Measurements from ENCODE around the gene MFSD12. TPM values are rescaled to one million over a fixed set of nuclear protein-coding genes. Genes with fewer than 3 reads are reported as not detected.

MFSD12 gene
- total and polyA plus RNA-seq, 7 donors, result 2.4 to 53.5 (median 22.1) TPM

DNA sequence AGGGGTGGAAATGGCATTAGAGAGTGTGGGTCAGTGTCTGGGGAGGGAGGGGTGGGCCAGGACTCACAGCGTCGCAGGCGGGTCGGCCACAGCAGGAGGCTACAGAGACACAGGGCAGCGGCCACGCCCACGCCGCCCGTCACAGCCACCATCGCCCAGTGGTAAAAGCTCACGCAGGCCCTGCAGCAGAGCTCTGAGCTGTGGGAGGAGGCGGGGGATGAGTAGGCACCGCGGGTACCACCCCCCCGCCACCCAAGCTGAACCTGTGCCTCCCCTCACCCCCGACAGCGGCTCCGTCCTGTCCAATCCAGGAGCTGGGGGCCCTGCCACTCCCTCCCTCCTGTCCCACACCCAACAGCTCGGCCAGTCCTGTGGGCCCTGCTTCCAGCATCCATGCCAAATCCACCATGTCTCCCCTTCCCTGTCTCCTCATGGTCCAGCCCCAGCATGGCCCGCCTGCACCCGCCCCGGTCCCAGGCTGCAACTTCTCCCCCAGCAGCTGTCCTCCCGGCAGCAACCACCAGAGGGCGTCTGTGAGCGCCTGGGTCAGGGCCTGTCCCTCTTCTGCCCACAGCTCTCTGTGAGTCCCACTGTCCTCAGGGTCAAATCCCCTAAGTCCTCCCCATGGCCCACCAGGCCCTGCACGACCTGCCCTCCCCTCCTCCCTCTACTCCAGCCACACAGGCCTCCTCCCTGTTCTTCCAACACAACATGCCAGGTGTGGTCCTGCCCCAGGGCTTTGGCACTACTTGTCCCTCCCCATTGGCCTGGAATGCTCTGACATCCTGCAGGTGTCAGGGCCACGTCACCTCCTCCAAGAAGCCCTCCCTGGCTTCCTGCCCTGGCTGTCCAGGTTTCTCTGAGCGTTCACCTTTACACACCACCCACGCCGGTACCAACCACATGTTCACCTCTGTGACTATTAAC, 12.4 kb downstream of the MFSD12 start:
- Histone ChIP-seq H3K36me3 (peaks cover 0 to 16% (median 0%) of the 10 kb centered on the region in 4 donors), H3K27ac (peak overlapping the region in 1 of 4 donors; percentile 17), H3K9me3 (no peaks in the 10 kb centered on the region), H3K27me3 (no peaks in the 10 kb centered on the region), H3K4me1 (no peaks in the 10 kb centered on the region), H3K4me3 (no peak overlapping the region)
- intact Hi-C loops (cut with DNase I), result loop anchor here (1.0 kb wide), 1 partner anchor 73 kb away; no protein-coding TSS in a partner anchor
- TF ChIP-seq POLR2A (IDR thresholded peaks at IDR 0.05) (no peak), POLR2AphosphoS5 (IDR thresholded peaks at IDR 0.05) (no peak), EP300 (IDR thresholded peaks at IDR 0.05) (no peak)
- TF ChIP-seq, protein P1, sequence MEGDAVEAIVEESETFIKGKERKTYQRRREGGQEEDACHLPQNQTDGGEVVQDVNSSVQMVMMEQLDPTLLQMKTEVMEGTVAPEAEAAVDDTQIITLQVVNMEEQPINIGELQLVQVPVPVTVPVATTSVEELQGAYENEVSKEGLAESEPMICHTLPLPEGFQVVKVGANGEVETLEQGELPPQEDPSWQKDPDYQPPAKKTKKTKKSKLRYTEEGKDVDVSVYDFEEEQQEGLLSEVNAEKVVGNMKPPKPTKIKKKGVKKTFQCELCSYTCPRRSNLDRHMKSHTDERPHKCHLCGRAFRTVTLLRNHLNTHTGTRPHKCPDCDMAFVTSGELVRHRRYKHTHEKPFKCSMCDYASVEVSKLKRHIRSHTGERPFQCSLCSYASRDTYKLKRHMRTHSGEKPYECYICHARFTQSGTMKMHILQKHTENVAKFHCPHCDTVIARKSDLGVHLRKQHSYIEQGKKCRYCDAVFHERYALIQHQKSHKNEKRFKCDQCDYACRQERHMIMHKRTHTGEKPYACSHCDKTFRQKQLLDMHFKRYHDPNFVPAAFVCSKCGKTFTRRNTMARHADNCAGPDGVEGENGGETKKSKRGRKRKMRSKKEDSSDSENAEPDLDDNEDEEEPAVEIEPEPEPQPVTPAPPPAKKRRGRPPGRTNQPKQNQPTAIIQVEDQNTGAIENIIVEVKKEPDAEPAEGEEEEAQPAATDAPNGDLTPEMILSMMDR (IDR thresholded peaks at IDR 0.05), result peak; percentile 91 to 96 (median 92)
- 47 to 67% methylated on average over 30 of the region's 30 CpGs for WGBS, 2 donors
- DNase-seq, result peak; percentile 82

DNA sequence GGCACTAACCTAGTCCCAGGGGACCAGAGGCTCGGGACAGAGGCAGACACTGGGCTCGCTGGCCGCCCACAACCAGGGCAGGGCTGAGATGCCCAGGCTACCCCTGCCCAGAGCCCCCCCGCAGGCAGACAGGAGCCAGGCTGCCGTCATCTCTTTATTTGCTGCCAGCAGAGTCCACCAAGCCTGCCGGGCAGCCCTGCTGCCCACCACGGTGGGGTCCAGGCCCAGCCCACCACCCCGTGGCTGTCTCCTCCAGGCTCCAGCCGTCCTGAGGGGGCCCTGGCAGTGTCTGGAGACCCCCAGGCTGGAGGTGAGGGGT, 13.4 kb downstream of the MFSD12 start:
- Histone ChIP-seq H3K4me1 (peaks cover 0 to 2% (median 0%) of the 10 kb centered on the region in 4 donors), H3K9me3 (no peaks in the 10 kb centered on the region), H3K27ac (no peak overlapping the region), H3K4me3 (no peak overlapping the region), H3K27me3 (no peaks in the 10 kb centered on the region), H3K36me3 (peaks cover 0 to 22% (median 0%) of the 10 kb centered on the region in 4 donors)
- DNase-seq, result no peak
- TF ChIP-seq EP300 (IDR thresholded peaks at IDR 0.05) (no peak), POLR2A (IDR thresholded peaks at IDR 0.05) (no peak), POLR2AphosphoS5 (IDR thresholded peaks at IDR 0.05) (no peak)
- TF ChIP-seq, protein P1 (IDR thresholded peaks at IDR 0.05), result no peak
- intact Hi-C loops (cut with DNase I), result no loop called here
- WGBS, 2 donors, result 87 to 88% methylated on average over 9 of the region's 9 CpGs

DNA sequence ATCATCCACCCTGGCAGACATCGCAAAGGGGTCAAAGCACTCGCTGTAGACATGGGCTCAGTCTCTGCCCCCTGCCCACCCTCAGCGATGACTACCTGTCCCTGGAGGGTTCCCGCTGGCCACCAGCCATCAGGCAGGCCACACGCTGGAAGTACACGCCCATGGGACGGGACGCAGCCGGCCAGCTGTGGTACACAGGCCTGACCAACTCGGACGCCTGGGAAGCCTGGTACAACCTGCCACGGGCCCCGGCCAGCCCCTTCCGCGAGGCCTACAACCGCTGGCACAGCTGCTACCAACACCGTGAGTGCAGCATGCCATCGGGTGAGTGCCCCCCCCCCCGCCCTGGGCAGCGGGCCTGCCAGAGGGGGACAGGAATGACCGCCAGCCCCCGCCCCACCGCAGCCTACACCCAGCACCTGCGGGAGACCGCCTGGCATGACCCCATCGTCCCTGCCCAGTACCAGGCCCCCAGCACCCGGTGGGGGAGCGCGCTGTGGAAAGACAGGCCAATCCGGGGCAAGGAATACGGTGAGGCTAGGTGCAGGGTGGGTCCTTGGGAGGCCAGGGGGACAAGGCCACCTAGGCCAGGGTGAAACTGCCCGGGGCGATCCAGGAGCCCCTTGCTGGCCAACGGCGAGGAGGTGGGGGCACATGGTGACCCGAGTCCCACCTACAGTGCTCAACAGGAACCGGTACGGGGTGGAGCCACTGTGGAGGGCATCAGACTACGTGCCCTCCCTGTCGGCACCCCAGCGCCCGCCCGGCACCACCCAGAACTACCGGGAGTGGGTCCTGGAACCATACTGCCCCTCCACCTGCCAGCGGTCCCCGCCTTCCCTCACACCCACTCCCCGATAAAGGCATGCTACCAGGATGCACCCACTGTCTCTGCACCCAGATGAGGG, 14.0 kb downstream of the MFSD12 start:
- peaks cover 0 to 6% (median 0%) of the 10 kb centered on the region in 4 donors for H3K4me1 ChIP-seq
- intact Hi-C loops (cut with DNase I), result no loop called here
- H3K9me3 ChIP-seq, result no peaks in the 10 kb centered on the region
- peaks cover 0 to 22% (median 0%) of the 10 kb centered on the region in 4 donors for H3K36me3 ChIP-seq
- H3K4me3 ChIP-seq, result no peak overlapping the region
- TF ChIP-seq, protein P1 (IDR thresholded peaks at IDR 0.05), result no peak
- TF ChIP-seq EP300 (IDR thresholded peaks at IDR 0.05), result no peak
- no peak for TF ChIP-seq POLR2AphosphoS5 (IDR thresholded peaks at IDR 0.05)
- no peak for TF ChIP-seq POLR2A (IDR thresholded peaks at IDR 0.05)
- no peak overlapping the region for H3K27ac ChIP-seq
- 79 to 90% methylated on average over 47 of the region's 47 CpGs for WGBS, 2 donors
- no peaks in the 10 kb centered on the region for H3K27me3 ChIP-seq
- DNase-seq, result peak; percentile 67

DNA sequence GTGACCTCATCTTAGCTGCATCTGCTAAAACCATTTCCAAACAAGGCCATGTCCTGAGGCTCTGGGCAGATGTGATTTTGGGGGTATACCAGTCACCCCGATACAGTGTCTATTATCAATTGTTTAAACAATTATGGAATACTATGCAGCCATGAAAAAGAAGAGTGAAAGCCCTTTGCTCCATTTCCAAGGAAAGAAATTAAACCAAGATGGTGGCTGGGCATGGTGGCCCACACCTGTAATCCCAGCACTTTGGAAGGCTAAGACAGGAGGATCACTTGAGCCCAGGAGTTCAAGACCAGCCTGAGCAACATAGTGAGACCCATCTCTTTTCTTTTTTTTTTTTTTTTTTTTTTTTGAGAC, 17.6 kb downstream of the MFSD12 start:
- Histone ChIP-seq H3K4me1 (peaks cover 0 to 6% (median 2%) of the 10 kb centered on the region in 4 donors), H3K9me3 (no peaks in the 10 kb centered on the region), H3K27ac (no peak overlapping the region), H3K27me3 (no peaks in the 10 kb centered on the region), H3K36me3 (peaks cover 0 to 31% (median 10%) of the 10 kb centered on the region in 4 donors), H3K4me3 (no peak overlapping the region)
- DNase-seq, result no peak
- intact Hi-C loops (cut with DNase I), result no loop called here
- WGBS, 2 donors, result 94 to 98% methylated on average over 1 of the region's 1 CpG
- no peak for TF ChIP-seq EP300 (IDR thresholded peaks at IDR 0.05)
- TF ChIP-seq, protein P1 (IDR thresholded peaks at IDR 0.05), result no peak
- no peak for TF ChIP-seq POLR2AphosphoS5 (IDR thresholded peaks at IDR 0.05)
- no peak for TF ChIP-seq POLR2A (IDR thresholded peaks at IDR 0.05)
